Kidney tubule cell (primary cell): Measurements from ENCODE around the gene TMEM141.

Source experiments
- DNase-seq: peaks from one replicate; pipeline ENCODE4 v3.0.0-alpha.2; 2018; ENCODE audit warnings: low spot score

The TMEM141 gene

GRCh38 chr9:136814725-136815421 is 23.7 kb downstream of the TMEM141 start:
- DNase-seq: no peak

- DNase-seq: no peak
Measured at GRCh38 chr9:136815422-136815782, 24.3 kb downstream of the TMEM141 start.

- no peak for DNase-seq
Measured at GRCh38 chr9:136820971-136821825, 30.1 kb downstream of the TMEM141 start.

GRCh38 chr9:136821826-136822544 is 30.8 kb downstream of the TMEM141 start:
- DNase-seq: no peak

GRCh38 chr9:136823136-136824046 is 32.2 kb downstream of the TMEM141 start:
- no peak for DNase-seq

GRCh38 chr9:136824496-136825225 is 33.5 kb downstream of the TMEM141 start:
- DNase-seq: no peak

- DNase-seq: no peak
Measured at GRCh38 chr9:136825295-136826187, 34.4 kb downstream of the TMEM141 start.

GRCh38 chr9:136826188-136826541 is 35.0 kb downstream of the TMEM141 start:
- no peak for DNase-seq

- no peak for DNase-seq
Measured at GRCh38 chr9:136826703-136827582, 35.8 kb downstream of the TMEM141 start.

- no peak for DNase-seq
Measured at GRCh38 chr9:136827794-136828473, 36.8 kb downstream of the TMEM141 start.

- DNase-seq: no peak
Measured at GRCh38 chr9:136828474-136829140, 37.5 kb downstream of the TMEM141 start.

- DNase-seq: no peak
Measured at GRCh38 chr9:136829412-136829811, 38.3 kb downstream of the TMEM141 start.

GRCh38 chr9:136829981-136830885 is 39.1 kb downstream of the TMEM141 start:
- DNase-seq: no peak

GRCh38 chr9:136831002-136831719 is 40.0 kb downstream of the TMEM141 start:
- DNase-seq: no peak

- DNase-seq: no peak
Measured at GRCh38 chr9:136831720-136832104, 40.6 kb downstream of the TMEM141 start.

- no peak for DNase-seq
Measured at GRCh38 chr9:136832581-136832980, 41.4 kb downstream of the TMEM141 start.
